B cell (primary cell): ENCODE data around the gene SLC43A1. TPM values are rescaled to one million over a fixed set of nuclear protein-coding genes. Genes with fewer than 3 reads are reported as not detected.

ENCODE experiments used
- ATAC-seq: fragments of 200-7000 bp; cut with Tn5 transposase; one replicate; pipeline ENCODE4 v1.10.0; 2021; ENCODE audit warnings: low read depth, mild to moderate bottlenecking, moderate number of reproducible peaks, moderate library complexity
- CTCF ChIA-PET: fragments of 350-600 bp; sonication (Branson Sonifier 250); formaldehyde crosslinking; loops from one replicate; lab custom pipeline; 2021; ENCODE audit warnings: antibody characterized with exemption, inconsistent platforms; lab: Charles Lee
- POLR2A ChIA-PET: fragments of 350-600 bp; sonication (Branson Sonifier 250); formaldehyde crosslinking; loops from one replicate; lab custom pipeline; 2021; ENCODE audit warnings: antibody characterized with exemption; lab: Charles Lee
- DNase-seq: peaks from one replicate; pipeline ENCODE4 v3.0.0; 2013
- H2AFZ ChIP-seq: 2 replicates; pipeline ENCODE4 v1.6.1; 2012; ENCODE audit warnings: mild to moderate bottlenecking, low read depth, low read length; ENCODE audit not compliant: insufficient read depth, poor library complexity, severe bottlenecking
- H3K27ac ChIP-seq, 2 donors: 1 replicate in 1 of 2; 2 replicates in 1 of 2; pipeline ENCODE4 v1.5.1; 2012 to 2013; ENCODE audit warnings: low read length in 2 of 2, mild to moderate bottlenecking in 2 of 2, moderate library complexity in 1 of 2
- H3K27me3 ChIP-seq, 4 experiments: fragments of 200-600 bp in 1 of 4; sonication (generic) in 1 of 4; replicated peaks in 1 of 4; 1 replicate in 2 of 4; 2 replicates in 2 of 4; pipeline versions ENCODE4 v1.6.1 to v1.7.0; 2013 to 2016; ENCODE audit warnings: low read length in 3 of 4, mild to moderate bottlenecking in 2 of 4, mixed read lengths in 1 of 4, moderate library complexity in 1 of 4; ENCODE audit not compliant: insufficient read depth in 4 of 4, control insufficient read depth in 3 of 4; ENCODE audit errors: control extremely low read depth in 1 of 4
- H3K36me3 ChIP-seq, 2 experiments: replicated peaks in 1 of 2; 1 replicate in 1 of 2; 2 replicates in 1 of 2; pipeline versions ENCODE4 v1.6.1 to v1.7.1; 2013; ENCODE audit warnings: low read length in 1 of 2; ENCODE audit not compliant: insufficient read depth in 2 of 2, control insufficient read depth in 1 of 2; ENCODE audit errors: control extremely low read depth in 1 of 2, extremely low read depth in 1 of 2
- H3K4me1 ChIP-seq, 2 donors: fragments of 200-600 bp in 1 of 2; sonication (generic) in 1 of 2; 1 replicate in 1 of 2; 2 replicates in 1 of 2; pipeline versions ENCODE4 v1.5.1 to v1.6.1; 2013 to 2017; ENCODE audit warnings: low read length in 2 of 2; ENCODE audit not compliant: control insufficient read depth in 2 of 2, insufficient read depth in 2 of 2
- H3K4me2 ChIP-seq: replicated peaks from 2 replicates; pipeline ENCODE3; 2012; ENCODE audit warnings: mild to moderate bottlenecking, low read depth, low read length; ENCODE audit not compliant: poor library complexity, severe bottlenecking
- H3K4me3 ChIP-seq, 5 experiments: fragments of 200-600 bp in 1 of 5; sonication (generic) in 1 of 5; 1 replicate in 3 of 5; 2 replicates in 2 of 5; pipeline versions ENCODE4 v1.5.1 to v1.7.0; 2011 to 2016; ENCODE audit warnings: low read length in 4 of 5, mild to moderate bottlenecking in 4 of 5, low read depth in 2 of 5, control low read depth in 1 of 5, moderate library complexity in 1 of 5; ENCODE audit not compliant: insufficient read depth in 1 of 5; ENCODE audit errors: control extremely low read depth in 1 of 5, extremely low read depth in 1 of 5
- H3K79me2 ChIP-seq: fragments of 200-600 bp; sonication (generic); one replicate; pipeline ENCODE4 v1.6.0; 2016; ENCODE audit warnings: low read length; ENCODE audit not compliant: control insufficient read depth, insufficient read depth
- H3K9ac ChIP-seq: fragments of 200-600 bp; sonication (generic); 2 replicates; pipeline ENCODE4 v1.6.1; 2017; ENCODE audit warnings: mild to moderate bottlenecking, low read length, moderate library complexity
- H3K9me3 ChIP-seq, 3 donors: one replicate each; pipeline versions ENCODE4 v1.6.1 to v1.7.1; 2013; ENCODE audit warnings: low read length in 2 of 3; ENCODE audit not compliant: control insufficient read depth in 2 of 3, insufficient read depth in 1 of 3; ENCODE audit errors: control extremely low read depth in 1 of 3
- H4K20me1 ChIP-seq: 2 replicates; pipeline ENCODE4 v1.6.0; 2012; ENCODE audit warnings: mild to moderate bottlenecking, low read length; ENCODE audit not compliant: insufficient read depth, control insufficient read depth, poor library complexity, severe bottlenecking
- H3K27ac Mint-ChIP-seq: one replicate; pipeline ENCODE4 v1.8.0; 2021; ENCODE audit warnings: mixed read lengths
- H3K27me3 Mint-ChIP-seq: one replicate; pipeline ENCODE4 v1.8.0; 2021; ENCODE audit warnings: mixed read lengths
- H3K4me1 Mint-ChIP-seq: one replicate; pipeline ENCODE4 v1.8.0; 2021; ENCODE audit warnings: mixed read lengths
- H3K4me3 Mint-ChIP-seq: one replicate; pipeline ENCODE4 v1.8.0; 2021; ENCODE audit warnings: mixed read lengths
- H3K9me3 Mint-ChIP-seq: one replicate; pipeline ENCODE4 v1.8.0; 2022; ENCODE audit warnings: mixed read lengths; ENCODE audit not compliant: insufficient read depth
- EZH2 ChIP-seq: IDR thresholded peaks from 2 replicates; pipeline ENCODE4 v1.6.1; 2012; ENCODE audit warnings: borderline replicate concordance, low read depth, mild to moderate bottlenecking, moderate library complexity, low read length; ENCODE audit not compliant: insufficient read depth, poor library complexity, severe bottlenecking
- WGBS: methylation state at CpG from one replicate; pipeline ENCODE4 v1.1.5; 2013; ENCODE audit warnings: missing lambda C conversion rate; ENCODE audit not compliant: insufficient coverage; 5-methylcytosine and 5-hydroxymethylcytosine counted together
- intact Hi-C: fragments of 100-400 bp; cut with micrococcal nuclease; formaldehyde crosslinking; loops from one replicate; pipeline ENCODE4 v1.10.0; 2022
- polyA plus RNA-seq: library from polyadenylated mRNA; depleted of rRNA; stranded (reverse); fragments of >200 nt; gene quantifications from 2 replicates; pipeline ENCODE4 v1.2.3, GENCODE V29; 2012
- total RNA-seq, 2 donors: library from RNA; stranded (reverse); fragments of 120-200 nt in 1 of 2; gene quantifications; 1 replicate in 1 of 2; 2 replicates in 1 of 2; pipeline versions ENCODE4 v1.2.3 to v1.2.4, GENCODE V29; 2013 to 2022
- TF ChIP-seq, protein P1 (sequence below): fragments of 200-600 bp; IDR thresholded peaks from one replicate; pipeline ENCODE4 v1.8.0; 2022; ENCODE audit warnings: antibody characterized with exemption, mild to moderate bottlenecking

The SLC43A1 gene
- total and polyA plus RNA-seq, 2 donors (not counting 1 experiment from before 2014, with no cell fraction given) = 3.7 to 6.4 TPM

DNA sequence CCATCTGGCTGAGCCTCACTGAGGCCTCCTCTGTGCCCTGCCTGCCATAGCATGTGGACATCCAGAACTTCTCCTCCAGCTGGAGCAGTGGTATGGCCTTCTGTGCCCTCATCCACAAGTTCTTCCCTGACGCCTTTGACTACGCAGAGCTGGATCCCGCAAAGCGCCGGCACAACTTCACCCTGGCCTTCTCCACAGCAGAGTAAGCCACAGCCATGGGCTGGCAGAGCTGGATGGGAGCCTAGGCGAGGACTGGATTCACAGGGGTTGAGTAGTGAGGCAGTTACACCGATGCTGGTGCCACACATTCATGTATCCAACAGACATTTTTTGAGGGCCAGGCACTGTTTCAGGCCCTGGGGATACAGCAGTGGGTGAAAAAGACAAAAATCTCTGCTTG is 30.9 kb upstream of the SLC43A1 start:
- 92% methylated on average over 2 of the region's 7 CpGs for WGBS
- Histone ChIP-seq H3K27ac (peak overlapping the region in 1 of 2 donors; percentile 83), H3K36me3 (peaks cover 0 to 20% of the 10 kb centered on the region in 2 experiments), H3K4me2 (no peak overlapping the region), H4K20me1 (no peaks in the 10 kb centered on the region), H3K79me2 (no peaks in the 10 kb centered on the region), H3K4me3 (no peak overlapping the region), H3K4me1 (peaks cover 11 to 16% of the 10 kb centered on the region in 2 donors), H3K9me3 (no peaks in the 10 kb centered on the region), H2AFZ (no peak overlapping the region), H3K27me3 (no peaks in the 10 kb centered on the region), H3K9ac (no peak overlapping the region)
- H3K9me3 Mint-ChIP-seq = no peaks in the 10 kb centered on the region
- H3K27me3 Mint-ChIP-seq = no peaks in the 10 kb centered on the region
- POLR2A ChIA-PET = no interaction called here
- TF ChIP-seq, protein P1, sequence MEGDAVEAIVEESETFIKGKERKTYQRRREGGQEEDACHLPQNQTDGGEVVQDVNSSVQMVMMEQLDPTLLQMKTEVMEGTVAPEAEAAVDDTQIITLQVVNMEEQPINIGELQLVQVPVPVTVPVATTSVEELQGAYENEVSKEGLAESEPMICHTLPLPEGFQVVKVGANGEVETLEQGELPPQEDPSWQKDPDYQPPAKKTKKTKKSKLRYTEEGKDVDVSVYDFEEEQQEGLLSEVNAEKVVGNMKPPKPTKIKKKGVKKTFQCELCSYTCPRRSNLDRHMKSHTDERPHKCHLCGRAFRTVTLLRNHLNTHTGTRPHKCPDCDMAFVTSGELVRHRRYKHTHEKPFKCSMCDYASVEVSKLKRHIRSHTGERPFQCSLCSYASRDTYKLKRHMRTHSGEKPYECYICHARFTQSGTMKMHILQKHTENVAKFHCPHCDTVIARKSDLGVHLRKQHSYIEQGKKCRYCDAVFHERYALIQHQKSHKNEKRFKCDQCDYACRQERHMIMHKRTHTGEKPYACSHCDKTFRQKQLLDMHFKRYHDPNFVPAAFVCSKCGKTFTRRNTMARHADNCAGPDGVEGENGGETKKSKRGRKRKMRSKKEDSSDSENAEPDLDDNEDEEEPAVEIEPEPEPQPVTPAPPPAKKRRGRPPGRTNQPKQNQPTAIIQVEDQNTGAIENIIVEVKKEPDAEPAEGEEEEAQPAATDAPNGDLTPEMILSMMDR = no peak
- no peak for TF ChIP-seq EZH2
- DNase-seq (no peak), ATAC-seq (no peak)
- CTCF ChIA-PET = interaction anchor here (1.0 to 2.5 kb wide), 5 partner anchors 19 to 254 kb away, joined by 3 to 16 read pairs (median 7); partner anchors contain the start of gene UBE2L6
- H3K4me3 Mint-ChIP-seq = no peak overlapping the region
- peaks cover 15% of the 10 kb centered on the region for H3K4me1 Mint-ChIP-seq
- peak overlapping the region; percentile 20 for H3K27ac Mint-ChIP-seq
- intact Hi-C loops = no loop called here

DNA sequence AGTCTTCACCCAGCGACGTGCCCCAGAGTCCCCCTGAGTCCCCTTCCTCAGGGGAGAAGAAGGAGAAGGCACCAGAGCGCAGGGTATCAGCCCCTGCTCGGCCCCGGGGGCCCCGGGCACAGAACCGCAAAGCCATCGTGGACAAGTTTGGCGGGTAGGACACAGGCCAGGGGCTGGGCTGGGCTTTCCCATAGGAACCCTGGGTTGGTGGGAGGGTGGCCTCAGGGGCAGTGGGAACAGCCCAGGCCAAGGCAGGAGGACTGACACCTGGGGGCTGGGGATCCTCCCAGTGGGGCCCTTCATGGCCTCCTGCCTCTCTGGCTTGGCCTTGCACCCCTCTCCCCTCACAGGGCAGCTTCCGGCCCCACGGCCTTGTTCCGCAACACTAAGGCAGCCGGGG is 30.4 kb upstream of the SLC43A1 start:
- H3K4me1 Mint-ChIP-seq = peaks cover 15% of the 10 kb centered on the region
- no peak for TF ChIP-seq EZH2
- TF ChIP-seq, protein P1 = no peak
- H2AFZ ChIP-seq = no peak overlapping the region
- peaks cover 11 to 16% of the 10 kb centered on the region in 2 donors for H3K4me1 ChIP-seq
- H3K9ac ChIP-seq = no peak overlapping the region
- no peak overlapping the region for H3K27ac ChIP-seq
- H3K27me3 ChIP-seq = no peaks in the 10 kb centered on the region
- H3K36me3 ChIP-seq = peaks cover 0 to 17% of the 10 kb centered on the region in 2 experiments
- no peak overlapping the region for H3K27ac Mint-ChIP-seq
- no peak overlapping the region for H3K4me3 ChIP-seq
- DNase-seq (no peak), ATAC-seq (no peak)
- H3K79me2 ChIP-seq = no peaks in the 10 kb centered on the region
- no peak overlapping the region for H3K4me3 Mint-ChIP-seq
- ChIA-PET POLR2A (no interaction called here), CTCF (interaction anchor here (1.6 kb wide), 1 partner anchor 255 kb away, joined by 3 read pairs; no protein-coding TSS in a partner anchor)
- H3K9me3 Mint-ChIP-seq = no peaks in the 10 kb centered on the region
- no peaks in the 10 kb centered on the region for H4K20me1 ChIP-seq
- WGBS = 97% methylated on average over 9 of the region's 13 CpGs
- H3K27me3 Mint-ChIP-seq = no peaks in the 10 kb centered on the region
- intact Hi-C loops = no loop called here
- no peaks in the 10 kb centered on the region for H3K9me3 ChIP-seq
- no peak overlapping the region for H3K4me2 ChIP-seq
